Subcutaneous adipose tissue (tissue), 4 donors: Measurements from ENCODE around the gene PTPRF. TPM values are rescaled to one million over a fixed set of nuclear protein-coding genes. Genes with fewer than 3 reads are reported as not detected.

Source experiments
- total RNA-seq, 4 donors: library from RNA; depleted of rRNA; stranded (reverse); fragments of >200 nt; gene quantifications; one replicate each; pipeline ENCODE4 v1.1.0, GENCODE V29; 2016
- TF ChIP-seq, protein P1 (sequence below): fragments of 450-650 bp; IDR thresholded peaks from one replicate; pipeline ENCODE4 v1.5.1; 2016; ENCODE audit warnings: low read depth, mild to moderate bottlenecking, control low read depth, antibody characterized with exemption, moderate library complexity

PTPRF gene
- total RNA-seq, 4 donors from 2014 or later, result 99.4 to 416 (median 125) TPM

GRCh38 chr1:43512681-43513080 is 18.0 kb upstream of the PTPRF start:
- TF ChIP-seq, protein P1, sequence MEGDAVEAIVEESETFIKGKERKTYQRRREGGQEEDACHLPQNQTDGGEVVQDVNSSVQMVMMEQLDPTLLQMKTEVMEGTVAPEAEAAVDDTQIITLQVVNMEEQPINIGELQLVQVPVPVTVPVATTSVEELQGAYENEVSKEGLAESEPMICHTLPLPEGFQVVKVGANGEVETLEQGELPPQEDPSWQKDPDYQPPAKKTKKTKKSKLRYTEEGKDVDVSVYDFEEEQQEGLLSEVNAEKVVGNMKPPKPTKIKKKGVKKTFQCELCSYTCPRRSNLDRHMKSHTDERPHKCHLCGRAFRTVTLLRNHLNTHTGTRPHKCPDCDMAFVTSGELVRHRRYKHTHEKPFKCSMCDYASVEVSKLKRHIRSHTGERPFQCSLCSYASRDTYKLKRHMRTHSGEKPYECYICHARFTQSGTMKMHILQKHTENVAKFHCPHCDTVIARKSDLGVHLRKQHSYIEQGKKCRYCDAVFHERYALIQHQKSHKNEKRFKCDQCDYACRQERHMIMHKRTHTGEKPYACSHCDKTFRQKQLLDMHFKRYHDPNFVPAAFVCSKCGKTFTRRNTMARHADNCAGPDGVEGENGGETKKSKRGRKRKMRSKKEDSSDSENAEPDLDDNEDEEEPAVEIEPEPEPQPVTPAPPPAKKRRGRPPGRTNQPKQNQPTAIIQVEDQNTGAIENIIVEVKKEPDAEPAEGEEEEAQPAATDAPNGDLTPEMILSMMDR, result no peak

DNA sequence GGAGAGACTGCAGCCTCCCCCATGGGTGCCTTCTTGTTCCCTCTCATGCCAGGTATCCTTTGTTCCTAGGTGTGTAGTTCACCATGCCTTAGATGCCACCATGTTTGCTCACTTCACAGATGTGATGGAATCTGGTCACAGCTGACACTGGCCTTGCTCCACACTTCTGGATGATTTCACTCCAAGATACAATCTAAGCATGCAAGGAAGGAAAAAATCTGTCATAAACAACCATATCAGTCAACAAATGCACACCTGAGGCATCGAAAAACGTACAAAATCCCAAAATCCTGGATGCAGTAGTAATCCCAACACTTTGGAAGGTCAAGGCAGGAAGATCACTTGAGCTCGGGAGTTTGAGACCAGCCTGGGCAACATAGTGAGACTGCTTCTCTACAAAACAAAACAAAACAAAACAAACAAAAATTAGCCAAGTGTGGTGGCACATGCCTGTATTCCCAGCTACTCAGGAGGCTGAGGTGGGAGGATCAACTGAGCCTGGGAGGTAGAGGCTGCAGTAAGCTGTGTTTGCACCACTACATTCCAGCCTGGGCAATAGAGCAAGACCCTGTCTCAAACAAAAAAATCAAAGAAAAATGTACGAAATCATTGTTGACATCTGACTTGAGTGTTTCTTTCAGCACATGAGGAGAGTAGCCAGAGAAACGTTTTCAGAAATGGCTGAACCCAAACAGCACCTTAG is 17.1 kb upstream of the PTPRF start:
- TF ChIP-seq, protein P1, result no peak

DNA sequence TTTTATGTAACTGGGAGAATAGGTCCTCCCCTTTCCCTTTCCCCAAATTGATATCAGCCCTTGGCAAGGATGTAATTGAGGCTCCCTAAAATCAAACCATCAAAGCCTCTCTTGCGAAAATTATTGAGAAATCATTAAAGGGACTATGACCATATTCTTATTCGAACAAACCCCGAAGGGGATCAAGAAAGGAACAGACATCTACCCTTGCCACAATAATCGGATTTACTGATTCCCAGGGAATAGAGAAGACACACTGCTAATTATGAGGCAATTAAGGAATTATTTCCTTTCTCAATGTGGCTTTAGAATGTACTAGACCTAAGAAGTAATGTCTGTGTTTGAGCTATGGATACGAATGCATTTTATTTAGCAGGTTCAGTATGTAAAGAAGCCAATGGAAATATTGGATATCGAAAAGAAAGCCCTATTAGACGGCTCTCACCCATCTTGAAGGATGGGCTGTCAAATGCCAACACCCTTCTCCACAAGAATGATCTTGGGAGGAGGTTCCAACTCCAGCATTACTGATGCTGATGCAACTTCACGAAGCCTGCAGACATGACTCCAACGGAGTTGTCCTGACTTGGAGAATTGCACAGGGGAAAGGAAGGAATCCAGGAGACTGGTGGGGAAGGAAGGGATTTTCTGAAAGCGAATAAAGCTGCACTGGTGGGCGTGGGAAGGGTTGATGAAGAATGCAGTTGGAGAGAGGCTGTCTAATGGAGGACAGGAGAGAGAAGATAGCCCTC is 11.6 kb upstream of the PTPRF start:
- TF ChIP-seq, protein P1, result no peak

- TF ChIP-seq, protein P1, result no peak
These were observed 10.4 kb upstream of the PTPRF start for GRCh38 chr1:43520100-43520778.

GRCh38 chr1:43521078-43521477 is 9.6 kb upstream of the PTPRF start:
- TF ChIP-seq, protein P1, result no peak

DNA sequence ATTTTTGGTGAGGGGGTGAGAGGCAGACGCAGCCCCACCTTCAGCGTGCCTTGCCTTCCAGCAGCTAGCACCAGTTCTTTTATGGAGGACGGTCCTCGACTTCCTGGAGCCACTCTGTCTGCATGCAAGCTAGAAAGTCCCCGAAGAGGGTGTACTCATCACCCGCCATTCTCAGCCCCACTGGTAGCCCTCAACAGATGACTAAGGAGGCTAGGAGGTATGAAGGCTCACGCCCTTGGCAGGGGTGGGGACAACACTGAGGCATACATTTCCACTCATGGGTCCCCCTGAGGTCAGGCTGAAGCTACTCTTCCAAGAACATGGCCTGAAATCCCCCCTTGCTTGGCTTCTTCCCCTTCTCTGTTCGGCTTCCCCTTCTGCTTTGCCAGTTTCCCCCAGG is 8.9 kb upstream of the PTPRF start:
- TF ChIP-seq, protein P1, result no peak

- TF ChIP-seq, protein P1, result no peak
These were observed 8.3 kb upstream of the PTPRF start for GRCh38 chr1:43522431-43522775.
